ENCODE data around the gene HMOX2.

Gene HMOX2

DNA sequence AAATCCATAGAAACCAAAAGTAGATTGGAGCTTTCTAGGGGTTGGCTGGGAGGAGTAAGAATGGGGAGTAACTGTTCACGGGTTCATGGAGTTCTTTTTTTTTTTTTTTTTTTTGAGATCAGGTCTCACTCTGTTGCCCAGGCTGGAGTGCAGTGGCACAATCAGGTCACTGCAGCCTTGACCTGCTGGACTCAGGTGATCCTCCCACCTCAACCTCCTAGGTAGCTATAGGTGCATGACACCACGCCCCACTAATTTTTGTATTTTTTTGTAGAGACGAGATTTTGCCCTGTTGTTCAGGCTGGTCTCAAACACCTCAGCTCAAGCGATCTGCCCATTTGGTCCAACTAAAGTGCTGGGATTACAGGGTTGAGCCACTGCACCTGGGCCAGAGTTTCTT is 3.3 kb upstream of the HMOX2 start:
- Histone ChIP-seq H3K4me2 (ENCODE audit: low read length) (peak overlapping the region; percentile 80), H3K27ac (ENCODE audit: low read depth, low read length) (0 out of 2 replicates have a peak overlapping the region, but pooled peaks have one; percentile 19), H3K4me1 (ENCODE audit: control insufficient read depth, low read length) (peaks cover 31% of the 10 kb centered on the region), H3K4me3 (ENCODE audit: low read length) (peak overlapping the region; percentile 90), H3K27me3 (ENCODE audit: control insufficient read depth, low read length) (no peaks in the 10 kb centered on the region), H3K79me2 (ENCODE audit: control insufficient read depth, low read length) (peaks cover 58% of the 10 kb centered on the region), H3K36me3 (ENCODE audit: control insufficient read depth, low read length) (peaks cover 26% of the 10 kb centered on the region), H3F3A (ENCODE audit: control insufficient read depth, insufficient read depth) (peaks cover 18% of the 10 kb centered on the region), H4K20me1 (ENCODE audit: control insufficient read depth, insufficient read depth, low read depth, low read length) (no peaks in the 10 kb centered on the region), H3K9me2 (replicated peaks; ENCODE audit: control insufficient read depth, low read length) (no peaks in the 10 kb centered on the region), H3K9me3 (ENCODE audit: control insufficient read depth, insufficient read depth, low read length) (no peaks in the 10 kb centered on the region)
- no peak for TF ChIP-seq EZH2phosphoT487 (IDR thresholded peaks at IDR 0.05; ENCODE audit: borderline replicate concordance, low read length)
- TF ChIP-seq, protein P1, sequence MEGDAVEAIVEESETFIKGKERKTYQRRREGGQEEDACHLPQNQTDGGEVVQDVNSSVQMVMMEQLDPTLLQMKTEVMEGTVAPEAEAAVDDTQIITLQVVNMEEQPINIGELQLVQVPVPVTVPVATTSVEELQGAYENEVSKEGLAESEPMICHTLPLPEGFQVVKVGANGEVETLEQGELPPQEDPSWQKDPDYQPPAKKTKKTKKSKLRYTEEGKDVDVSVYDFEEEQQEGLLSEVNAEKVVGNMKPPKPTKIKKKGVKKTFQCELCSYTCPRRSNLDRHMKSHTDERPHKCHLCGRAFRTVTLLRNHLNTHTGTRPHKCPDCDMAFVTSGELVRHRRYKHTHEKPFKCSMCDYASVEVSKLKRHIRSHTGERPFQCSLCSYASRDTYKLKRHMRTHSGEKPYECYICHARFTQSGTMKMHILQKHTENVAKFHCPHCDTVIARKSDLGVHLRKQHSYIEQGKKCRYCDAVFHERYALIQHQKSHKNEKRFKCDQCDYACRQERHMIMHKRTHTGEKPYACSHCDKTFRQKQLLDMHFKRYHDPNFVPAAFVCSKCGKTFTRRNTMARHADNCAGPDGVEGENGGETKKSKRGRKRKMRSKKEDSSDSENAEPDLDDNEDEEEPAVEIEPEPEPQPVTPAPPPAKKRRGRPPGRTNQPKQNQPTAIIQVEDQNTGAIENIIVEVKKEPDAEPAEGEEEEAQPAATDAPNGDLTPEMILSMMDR (IDR thresholded peaks at IDR 0.05; ENCODE audit: low read depth, low read length, poor library complexity, severe bottlenecking) = no peak

DNA sequence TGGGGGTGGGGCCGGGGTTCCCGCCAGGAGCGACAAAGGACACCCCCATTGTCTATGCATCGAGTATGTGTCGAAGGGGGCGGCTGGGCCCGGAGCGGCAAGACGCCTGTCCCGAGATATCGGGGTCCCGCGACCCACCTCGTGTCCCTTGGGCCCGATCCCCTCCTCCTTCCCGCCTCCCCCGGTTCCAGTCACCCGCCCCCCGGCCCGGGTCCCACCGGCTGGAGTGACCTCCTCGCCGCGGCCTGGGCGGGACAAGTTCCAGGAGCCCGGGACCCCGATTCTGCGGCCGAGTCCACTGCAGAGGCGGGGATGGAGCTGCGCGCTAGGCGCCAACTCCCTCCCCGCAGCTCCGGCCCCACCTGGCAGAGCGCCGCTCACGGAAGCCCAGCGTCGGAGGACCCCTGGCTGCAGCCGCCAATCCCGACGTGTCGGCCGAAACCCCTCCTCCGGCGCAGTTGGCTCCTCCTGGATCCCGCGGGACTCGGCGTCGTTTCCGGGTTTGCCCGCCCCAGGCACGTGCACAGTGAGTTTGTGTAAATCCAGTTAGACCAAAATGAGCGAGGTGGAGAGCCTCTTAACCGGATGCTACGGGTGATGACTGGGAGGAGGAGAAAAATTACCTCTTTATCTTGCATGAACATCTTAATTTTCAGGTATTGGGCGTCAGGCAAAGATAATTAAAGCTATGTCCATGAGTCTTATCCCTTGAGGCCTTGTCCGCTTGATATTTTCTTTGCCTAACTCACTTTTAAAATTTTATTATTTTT is 1.8 kb upstream of the HMOX2 start, which contains the start of gene NMRAL1:
NMRAL1 (minus strand) TSS at position 434 of the 770 bp plus-strand sequence. CDS start 493 bp downstream, outside the sequence.
- TF ChIP-seq EZH2phosphoT487 (IDR thresholded peaks at IDR 0.05; ENCODE audit: borderline replicate concordance, low read length) = no peak
- TF ChIP-seq, protein P1 (IDR thresholded peaks at IDR 0.05; ENCODE audit: low read depth, low read length, poor library complexity, severe bottlenecking) = no peak
- H3K79me2 ChIP-seq (ENCODE audit: control insufficient read depth, low read length) = peaks cover 73% of the 10 kb centered on the region
- peak within 1 kb of the TSS; percentile 80 for H3K4me2 ChIP-seq (ENCODE audit: low read length)
- H3K27me3 ChIP-seq (ENCODE audit: control insufficient read depth, low read length) = no peaks in the 10 kb centered on the region
- H3K27ac ChIP-seq (ENCODE audit: low read depth, low read length) = peak within 1 kb of the TSS; percentile 61
- no peaks in the 10 kb centered on the region for H3K9me2 ChIP-seq (replicated peaks; ENCODE audit: control insufficient read depth, low read length)
- H3K36me3 ChIP-seq (ENCODE audit: control insufficient read depth, low read length) = peaks cover 19% of the 10 kb centered on the region
- peaks cover 4% of the 10 kb centered on the region; the same call in 1 of the 2 replicates for H4K20me1 ChIP-seq (ENCODE audit: control insufficient read depth, insufficient read depth, low read depth, low read length)
- H3F3A ChIP-seq (ENCODE audit: control insufficient read depth, insufficient read depth) = peaks cover 18% of the 10 kb centered on the region
- H3K4me3 ChIP-seq (ENCODE audit: low read length) = peak within 1 kb of the TSS; percentile 90
- no peaks in the 10 kb centered on the region for H3K9me3 ChIP-seq (ENCODE audit: control insufficient read depth, insufficient read depth, low read length)
- peaks cover 34% of the 10 kb centered on the region for H3K4me1 ChIP-seq (ENCODE audit: control insufficient read depth, low read length)

DNA sequence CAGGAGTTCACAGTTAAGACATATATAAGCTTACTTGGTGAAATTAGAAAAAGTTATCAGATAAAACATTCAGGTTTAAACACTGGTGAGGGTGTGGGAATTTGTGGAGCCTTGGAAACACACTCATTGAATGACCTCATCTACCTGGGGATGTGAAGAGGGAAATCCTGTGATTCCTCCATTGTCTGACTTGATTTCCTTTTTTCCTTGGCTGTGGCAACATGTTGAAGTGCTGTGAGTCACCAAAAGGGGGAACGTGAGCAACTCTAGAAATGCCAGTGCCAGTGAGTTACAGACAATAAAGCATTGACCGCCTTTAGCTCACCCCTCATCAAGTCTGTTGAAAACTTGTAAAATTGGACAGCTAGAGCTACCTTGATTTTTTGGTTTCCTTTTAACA is 1.8 kb downstream of the HMOX2 start:
- no peaks in the 10 kb centered on the region for H3K9me2 ChIP-seq (replicated peaks; ENCODE audit: control insufficient read depth, low read length)
- H3K4me1 ChIP-seq (ENCODE audit: control insufficient read depth, low read length) = peaks cover 31% of the 10 kb centered on the region
- H3F3A ChIP-seq (ENCODE audit: control insufficient read depth, insufficient read depth) = peaks cover 16% of the 10 kb centered on the region
- H3K4me2 ChIP-seq (ENCODE audit: low read length) = peak overlapping the region; percentile 80
- TF ChIP-seq, protein P1 (IDR thresholded peaks at IDR 0.05; ENCODE audit: low read depth, low read length, poor library complexity, severe bottlenecking) = no peak
- TF ChIP-seq EZH2phosphoT487 (IDR thresholded peaks at IDR 0.05; ENCODE audit: borderline replicate concordance, low read length) = no peak
- H3K36me3 ChIP-seq (ENCODE audit: control insufficient read depth, low read length) = peaks cover 10% of the 10 kb centered on the region; the same call in 1 of the 2 replicates
- H3K4me3 ChIP-seq (ENCODE audit: low read length) = peak overlapping the region; percentile 90
- no peak overlapping the region for H3K27ac ChIP-seq (ENCODE audit: low read depth, low read length)
- H3K9me3 ChIP-seq (ENCODE audit: control insufficient read depth, insufficient read depth, low read length) = no peaks in the 10 kb centered on the region
- peaks cover 4% of the 10 kb centered on the region; the same call in 1 of the 2 replicates for H4K20me1 ChIP-seq (ENCODE audit: control insufficient read depth, insufficient read depth, low read depth, low read length)
- H3K27me3 ChIP-seq (ENCODE audit: control insufficient read depth, low read length) = no peaks in the 10 kb centered on the region
- H3K79me2 ChIP-seq (ENCODE audit: control insufficient read depth, low read length) = peaks cover 85% of the 10 kb centered on the region
